HG03432 (cell line): ENCODE results near the gene ASIC1.

Experiments used
- ATAC-seq: cut with Tn5 transposase; IDR thresholded peaks from one replicate; pipeline ENCODE4 v1.9.1; 2021; ENCODE audit warnings: mild to moderate bottlenecking, moderate library complexity; ENCODE audit not compliant: unreplicated experiment

ASIC1 gene

GRCh38 chr12:50040657-50041056 lies 16.7 kb upstream of the ASIC1 start:
- ATAC-seq: no peak

- no peak for ATAC-seq
Measured at GRCh38 chr12:50041062-50041860, 16.1 kb upstream of the ASIC1 start.

DNA sequence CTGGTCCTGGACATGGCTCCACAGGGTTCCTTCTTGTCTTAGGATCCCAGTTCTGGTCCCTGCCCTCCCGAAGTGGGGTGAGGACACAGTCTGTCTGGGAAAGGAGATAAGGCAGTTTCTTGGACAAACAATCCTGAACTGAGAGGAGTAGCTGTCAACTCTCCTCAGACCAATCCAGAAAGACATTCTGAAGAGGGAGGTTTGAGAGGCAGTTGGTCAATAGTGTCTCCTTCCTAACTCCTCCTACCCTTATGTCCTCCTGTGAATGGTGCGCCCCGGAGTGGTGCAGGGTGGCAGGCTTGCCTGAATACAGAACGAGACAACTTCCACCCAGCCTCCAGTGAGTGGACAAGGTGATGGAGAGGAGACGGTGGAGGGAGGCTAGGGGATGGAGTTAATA lies 15.4 kb upstream of the ASIC1 start:
- ATAC-seq: no peak

DNA sequence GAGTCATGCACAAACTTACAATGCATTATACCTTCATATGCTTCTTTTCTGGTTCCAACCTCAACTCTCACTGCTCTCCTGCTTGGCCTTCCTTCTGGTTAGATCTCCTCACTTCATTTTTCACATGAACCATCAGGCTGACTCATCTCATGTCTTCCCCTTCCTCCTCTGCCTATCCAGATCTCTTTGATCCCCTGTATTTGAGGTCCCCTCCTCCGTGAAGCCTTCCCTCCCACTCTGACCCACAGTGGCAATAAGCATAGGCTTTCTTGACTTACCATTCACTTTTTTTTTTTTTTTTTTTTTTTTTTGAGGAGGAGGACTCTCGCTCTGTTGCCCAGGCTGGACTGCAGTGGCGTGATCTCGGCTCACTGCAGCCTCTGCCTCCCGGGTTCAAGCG lies 14.7 kb upstream of the ASIC1 start:
- no peak for ATAC-seq

GRCh38 chr12:50043308-50043707 lies 14.1 kb upstream of the ASIC1 start:
- no peak for ATAC-seq

- ATAC-seq: no peak
Measured at GRCh38 chr12:50043854-50044253, 13.5 kb upstream of the ASIC1 start.

DNA sequence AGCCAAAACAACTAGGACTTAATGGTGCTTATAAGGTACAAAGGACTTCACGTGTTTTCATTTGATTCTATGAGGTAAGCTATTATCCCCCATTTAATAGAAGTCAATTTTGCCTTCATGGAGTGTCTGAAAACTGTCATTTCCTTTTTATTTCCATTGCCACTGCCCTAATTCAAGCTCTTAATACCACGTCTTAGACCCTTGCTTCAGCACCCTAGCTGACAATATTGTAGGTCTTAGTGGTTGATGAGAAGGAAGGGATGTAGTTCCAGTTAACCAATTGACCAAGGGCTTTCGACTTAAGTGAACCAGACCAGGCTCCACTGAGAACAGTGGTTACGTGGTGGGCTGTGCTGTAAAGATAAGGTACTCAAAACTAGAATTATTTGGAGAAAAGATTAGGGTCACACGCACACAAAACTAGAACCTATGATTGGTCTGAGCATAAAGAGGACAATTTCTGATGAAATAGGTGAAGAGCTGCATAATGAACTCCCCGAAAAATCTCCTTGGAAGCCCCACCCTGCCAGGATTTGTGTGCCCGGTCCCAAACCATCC lies 9.6 kb upstream of the ASIC1 start:
- ATAC-seq: no peak

DNA sequence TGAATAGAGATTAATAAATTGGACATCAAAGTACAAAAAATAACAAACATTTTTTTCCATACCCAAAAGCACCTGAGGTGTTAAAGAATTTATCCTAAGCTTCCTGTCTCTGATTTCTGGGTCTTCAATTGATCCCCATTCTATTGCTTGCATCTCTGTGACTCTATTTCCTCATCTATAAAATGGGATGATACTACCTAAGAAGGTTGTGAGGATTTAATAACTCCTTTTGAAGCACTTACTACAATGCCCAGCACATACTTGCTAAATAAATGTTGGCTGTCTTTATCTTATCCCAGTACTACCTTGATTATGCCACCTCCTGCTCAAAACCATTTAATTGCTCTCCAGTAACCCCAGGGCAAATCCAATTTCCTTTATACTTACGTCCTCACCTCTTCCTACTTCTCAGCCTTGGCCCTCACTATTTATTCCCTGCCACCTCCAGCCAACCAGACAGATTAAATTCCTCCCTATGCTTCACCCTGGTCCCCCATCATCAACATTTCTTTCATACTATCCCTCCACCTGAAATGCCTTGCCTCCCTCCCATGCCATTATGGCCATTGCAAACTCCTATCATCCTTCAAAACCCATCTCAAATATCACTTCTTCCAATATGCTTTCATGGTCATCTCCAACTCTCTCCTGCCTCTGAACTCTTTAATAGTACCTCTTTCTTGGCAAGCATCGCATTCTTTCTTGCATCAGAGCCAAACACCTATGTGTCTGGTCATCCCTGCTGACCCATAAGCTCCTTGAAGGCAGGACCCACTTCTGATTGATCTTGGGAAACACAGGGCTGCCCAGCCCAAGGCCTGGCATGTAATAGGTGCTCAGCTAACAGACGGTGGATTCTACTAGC lies 7.9 kb upstream of the ASIC1 start:
- ATAC-seq: no peak

DNA sequence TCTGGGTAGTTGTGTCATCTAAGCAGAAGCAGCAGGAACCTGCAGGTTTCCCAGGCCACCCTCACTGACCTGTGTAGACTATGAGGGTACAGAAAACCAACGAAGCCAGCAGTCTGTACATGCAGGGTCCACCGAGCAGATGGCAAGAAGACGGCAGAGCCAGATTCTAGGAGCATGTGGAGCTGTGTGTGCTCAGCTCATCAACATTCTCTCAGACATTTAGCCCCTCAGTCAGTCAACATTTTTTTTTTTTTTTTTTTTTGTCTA lies 7.3 kb upstream of the ASIC1 start:
- ATAC-seq: no peak

GRCh38 chr12:50050410-50051098 lies 6.8 kb upstream of the ASIC1 start:
- no peak for ATAC-seq

DNA sequence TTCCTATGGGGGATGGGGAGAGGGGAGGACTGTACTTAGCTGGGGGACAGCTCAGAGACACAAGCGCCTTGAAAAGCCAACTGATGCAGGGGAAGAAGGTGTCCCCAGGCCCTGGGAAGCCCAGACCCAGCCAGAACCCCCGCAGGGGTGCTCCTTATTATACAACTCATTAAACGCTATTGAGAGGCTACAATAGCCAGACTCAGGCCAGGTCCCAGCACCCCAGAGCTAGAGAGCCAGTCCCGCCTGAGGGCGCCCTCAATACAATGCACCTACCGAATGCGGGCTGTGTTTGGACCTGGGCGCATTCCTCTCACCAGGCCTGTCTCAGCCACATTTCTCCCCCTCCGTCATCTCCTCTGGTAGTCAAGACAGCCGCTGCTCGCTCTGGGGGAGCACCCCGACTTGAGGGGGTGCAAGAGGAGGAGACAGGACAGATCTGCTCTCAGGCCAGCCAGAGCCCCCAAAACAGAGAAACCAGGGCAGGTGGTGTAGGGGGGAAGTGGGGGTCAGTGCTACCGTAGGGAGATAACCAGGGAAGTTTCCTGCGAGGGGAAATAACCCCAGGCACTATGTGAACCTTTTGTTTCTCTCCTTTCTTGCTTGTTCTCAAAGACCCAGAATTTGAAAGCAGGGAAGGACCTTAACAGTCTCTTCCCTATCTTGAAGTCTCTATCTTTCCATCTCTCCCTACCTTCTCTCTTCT lies 6.1 kb upstream of the ASIC1 start:
- ATAC-seq: no peak

DNA sequence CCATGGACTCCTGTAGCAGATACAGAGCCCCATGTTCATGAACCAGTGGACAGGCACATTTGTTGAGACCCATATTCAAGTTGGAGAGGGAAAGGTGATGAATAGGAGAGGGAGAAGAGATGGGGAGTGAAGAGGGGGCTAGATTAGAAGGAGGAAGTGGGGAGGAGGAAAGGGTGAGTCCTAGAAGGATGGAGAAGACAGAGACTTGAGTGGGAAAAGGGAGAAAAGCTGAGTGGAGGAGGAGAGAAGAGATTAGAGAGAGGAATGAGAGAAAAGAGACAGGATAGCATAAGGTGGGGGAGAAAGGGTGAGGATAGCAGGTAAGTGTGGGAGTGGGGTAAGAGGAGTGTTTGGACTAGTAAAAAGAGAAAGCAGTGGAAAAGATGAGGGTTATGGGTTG lies 4.9 kb upstream of the ASIC1 start:
- ATAC-seq: no peak

DNA sequence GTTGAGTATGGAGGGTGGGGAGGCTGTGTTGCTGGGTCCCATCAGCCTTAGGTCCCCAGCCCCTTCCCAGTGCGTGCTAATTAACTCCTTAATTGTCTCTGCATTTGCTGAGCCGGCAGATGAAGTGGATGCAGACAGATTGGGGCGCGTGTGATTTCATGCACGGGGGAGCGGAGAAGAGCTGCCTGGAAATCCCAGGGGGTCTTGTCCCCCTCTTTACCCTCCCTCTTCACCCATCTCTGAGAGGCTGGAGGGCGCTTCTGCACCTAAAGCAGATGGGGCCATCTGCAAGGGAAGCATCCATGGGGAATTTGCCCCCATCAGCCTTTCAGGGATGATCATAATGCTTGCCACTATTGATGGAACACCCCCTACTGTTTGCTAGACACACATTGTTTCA lies 4.4 kb upstream of the ASIC1 start:
- ATAC-seq: no peak

DNA sequence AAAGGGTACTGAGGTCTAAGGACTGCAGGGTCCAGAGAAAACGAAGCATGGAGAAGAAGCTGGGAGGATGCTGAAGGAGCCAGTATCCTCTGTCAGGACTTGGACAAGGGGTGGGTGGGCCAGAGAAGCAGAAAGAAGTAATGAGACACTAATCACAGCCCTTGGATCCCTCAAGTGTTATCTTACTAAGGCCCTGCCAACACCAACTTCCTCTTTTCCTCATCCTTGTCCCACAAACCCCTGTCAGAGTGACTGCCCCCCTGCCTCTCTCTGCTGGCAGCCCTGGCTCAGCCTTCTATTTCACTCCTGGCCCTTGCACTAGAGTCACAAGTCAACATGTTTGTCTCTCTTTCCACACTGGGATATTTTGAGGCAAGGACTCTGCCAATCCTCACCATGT lies 3.8 kb upstream of the ASIC1 start:
- no peak for ATAC-seq

GRCh38 chr12:50055831-50056638 lies 1.4 kb upstream of the ASIC1 start:
- no peak for ATAC-seq

DNA sequence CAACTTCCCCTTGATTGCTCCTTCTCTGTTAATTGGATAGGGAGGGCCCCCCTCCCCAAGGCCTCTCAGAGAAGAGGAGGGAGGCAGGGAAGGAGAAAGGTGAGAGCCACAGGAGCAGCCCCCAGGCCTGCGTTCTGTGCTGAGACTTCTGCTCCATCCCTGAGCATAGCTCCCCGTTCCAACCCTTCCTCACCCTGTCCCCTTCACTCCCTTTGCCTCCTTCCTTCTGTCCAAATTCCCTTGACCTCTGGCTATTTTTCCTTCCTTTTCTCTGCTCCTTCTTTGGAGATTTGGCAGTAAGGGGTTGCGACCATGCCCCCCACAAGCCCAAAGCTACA lies 788 bp upstream of the ASIC1 start:
- ATAC-seq: no peak

- ATAC-seq: no peak
Measured at GRCh38 chr12:50057896-50058670, 687 bp downstream of the ASIC1 start.

GRCh38 chr12:50058743-50059312 lies 1.4 kb downstream of the ASIC1 start:
- ATAC-seq: no peak

- no peak for ATAC-seq
Measured at GRCh38 chr12:50059440-50060119, 2.2 kb downstream of the ASIC1 start.
